Ovary (tissue), 3 donors: ENCODE data around the gene KANTR.

Source experiments
- CTCF ChIP-seq, 3 donors: fragments of 450-650 bp in 2 of 3; fragments of 200-600 bp in 1 of 3; IDR thresholded peaks; one replicate each; pipeline versions ENCODE4 v1.5.1 to v1.8.0; 2016 to 2022; ENCODE audit warnings: antibody characterized with exemption in 3 of 3, mild to moderate bottlenecking in 1 of 3
- POLR2A ChIP-seq: fragments of 450-650 bp; IDR thresholded peaks from one replicate; pipeline ENCODE4 v1.6.1; 2017; ENCODE audit warnings: antibody characterized with exemption, mild to moderate bottlenecking, moderate library complexity
- donor health status: DM: no; HTN: no; CAD: no.

GRCh38 chrX:53135581-53135980 lies 41.6 kb downstream of the KANTR start:
- TF ChIP-seq POLR2A: no peak
- no peak for TF ChIP-seq CTCF (IDR thresholded peaks at IDR 0.05)
